ENCODE data around the gene CD300LF. TPM values are rescaled to one million over a fixed set of nuclear protein-coding genes. Genes with fewer than 3 reads are reported as not detected.

The CD300LF gene
- polyA plus RNA-seq, 1 donor (not counting 4 experiments of a cell fraction or from before 2014, with no cell fraction given): not detected

- FAIRE-seq: no peak
- H3K4me1 ChIP-seq (ENCODE audit: control insufficient read depth, extremely low read depth, insufficient read depth, low read length): no peaks in the 10 kb centered on the region
- no peak for TF ChIP-seq EZH2 (IDR thresholded peaks at IDR 0.05; ENCODE audit: low read length)
- TF ChIP-seq, protein P1, sequence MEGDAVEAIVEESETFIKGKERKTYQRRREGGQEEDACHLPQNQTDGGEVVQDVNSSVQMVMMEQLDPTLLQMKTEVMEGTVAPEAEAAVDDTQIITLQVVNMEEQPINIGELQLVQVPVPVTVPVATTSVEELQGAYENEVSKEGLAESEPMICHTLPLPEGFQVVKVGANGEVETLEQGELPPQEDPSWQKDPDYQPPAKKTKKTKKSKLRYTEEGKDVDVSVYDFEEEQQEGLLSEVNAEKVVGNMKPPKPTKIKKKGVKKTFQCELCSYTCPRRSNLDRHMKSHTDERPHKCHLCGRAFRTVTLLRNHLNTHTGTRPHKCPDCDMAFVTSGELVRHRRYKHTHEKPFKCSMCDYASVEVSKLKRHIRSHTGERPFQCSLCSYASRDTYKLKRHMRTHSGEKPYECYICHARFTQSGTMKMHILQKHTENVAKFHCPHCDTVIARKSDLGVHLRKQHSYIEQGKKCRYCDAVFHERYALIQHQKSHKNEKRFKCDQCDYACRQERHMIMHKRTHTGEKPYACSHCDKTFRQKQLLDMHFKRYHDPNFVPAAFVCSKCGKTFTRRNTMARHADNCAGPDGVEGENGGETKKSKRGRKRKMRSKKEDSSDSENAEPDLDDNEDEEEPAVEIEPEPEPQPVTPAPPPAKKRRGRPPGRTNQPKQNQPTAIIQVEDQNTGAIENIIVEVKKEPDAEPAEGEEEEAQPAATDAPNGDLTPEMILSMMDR (optimal IDR thresholded peaks at IDR 0.05 in 1 of 3, IDR thresholded peaks at IDR 0.05 in 1 of 3, conservative IDR thresholded peaks at IDR 0.05 in 1 of 3; ENCODE audit: extremely low read depth in 1 of 3, insufficient read depth in 2 of 3, low read length in 3 of 3): no peak
- no peak overlapping the region for H3K4me2 ChIP-seq (ENCODE audit: control insufficient read depth, extremely low read depth, insufficient read depth, low read depth, low read length)
- H3K9me3 ChIP-seq (ENCODE audit: control insufficient read depth, low read depth, low read length): no peaks in the 10 kb centered on the region
- no peaks in the 10 kb centered on the region for H4K20me1 ChIP-seq (ENCODE audit: control insufficient read depth, extremely low read depth, insufficient read depth, low read length)
- no peaks in the 10 kb centered on the region for H3K9me1 ChIP-seq (ENCODE audit: control insufficient read depth, extremely low read depth, insufficient read depth, low read length)
- dilution Hi-C loops (cut with MboI; ENCODE audit: extremely low pct_ligation_motif_present, low sequenced_read_pairs): no loop called here
- H3K27me3 ChIP-seq (ENCODE audit: control insufficient read depth, extremely low read depth, insufficient read depth, low read length): no peaks in the 10 kb centered on the region
- no peaks in the 10 kb centered on the region for H3K79me2 ChIP-seq (ENCODE audit: control insufficient read depth, insufficient read depth, low read length)
- DNase-seq (ENCODE audit: low read depth, low spot score): no peak
- H2AFZ ChIP-seq (ENCODE audit: control insufficient read depth, low read length): no peak overlapping the region
- H3K4me3 ChIP-seq (ENCODE audit: control insufficient read depth in 2 of 3, extremely low read depth in 1 of 3, insufficient read depth in 2 of 3, low read depth in 1 of 3, low read length in 3 of 3): no peak overlapping the region
- H3K9ac ChIP-seq (ENCODE audit: control insufficient read depth, extremely low read depth, insufficient read depth, low read length): no peak overlapping the region
- no peak overlapping the region for H3K27ac ChIP-seq (ENCODE audit: control insufficient read depth, insufficient read depth, low read length)
- no peaks in the 10 kb centered on the region for H3K36me3 ChIP-seq (ENCODE audit: control insufficient read depth in 2 of 2, extremely low read depth in 1 of 2, insufficient read depth in 2 of 2, low read length in 2 of 2)
Observed at GRCh38 chr17:74699236-74699635, 13.5 kb downstream of the CD300LF start.

DNA sequence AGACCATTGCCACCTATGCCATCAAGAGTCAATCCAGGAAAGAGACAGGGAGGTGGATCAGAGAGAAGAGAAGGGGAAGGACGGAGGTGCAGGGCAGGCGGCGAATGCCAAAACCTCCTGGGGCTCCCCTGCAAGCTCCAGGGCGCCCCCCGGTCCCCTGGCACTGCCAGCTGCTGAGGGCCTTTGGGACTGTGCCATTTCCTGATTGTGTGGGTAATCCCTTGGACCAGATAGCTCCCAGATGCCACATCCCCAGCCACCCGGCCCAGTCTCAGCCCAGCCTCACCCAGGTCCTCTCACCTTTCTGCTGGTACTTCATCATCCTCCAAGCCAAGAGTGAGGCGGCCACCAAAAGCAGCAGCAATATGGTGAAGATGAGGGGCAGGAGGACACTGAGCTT, 14.7 kb downstream of the CD300LF start:
- Histone ChIP-seq H3K9me1 (ENCODE audit: control insufficient read depth, extremely low read depth, insufficient read depth, low read length) (no peaks in the 10 kb centered on the region), H3K9ac (ENCODE audit: control insufficient read depth, extremely low read depth, insufficient read depth, low read length) (no peak overlapping the region), H3K4me3 (ENCODE audit: control insufficient read depth in 2 of 3, extremely low read depth in 1 of 3, insufficient read depth in 2 of 3, low read depth in 1 of 3, low read length in 3 of 3) (no peak overlapping the region), H3K4me1 (ENCODE audit: control insufficient read depth, extremely low read depth, insufficient read depth, low read length) (no peaks in the 10 kb centered on the region), H3K36me3 (ENCODE audit: control insufficient read depth in 2 of 2, extremely low read depth in 1 of 2, insufficient read depth in 2 of 2, low read length in 2 of 2) (no peaks in the 10 kb centered on the region), H3K27ac (ENCODE audit: control insufficient read depth, insufficient read depth, low read length) (no peak overlapping the region), H3K27me3 (ENCODE audit: control insufficient read depth, extremely low read depth, insufficient read depth, low read length) (peaks cover 6% of the 10 kb centered on the region), H4K20me1 (ENCODE audit: control insufficient read depth, extremely low read depth, insufficient read depth, low read length) (no peaks in the 10 kb centered on the region), H3K79me2 (ENCODE audit: control insufficient read depth, insufficient read depth, low read length) (no peaks in the 10 kb centered on the region), H3K4me2 (ENCODE audit: control insufficient read depth, extremely low read depth, insufficient read depth, low read depth, low read length) (no peak overlapping the region), H3K9me3 (ENCODE audit: control insufficient read depth, low read depth, low read length) (no peaks in the 10 kb centered on the region), H2AFZ (ENCODE audit: control insufficient read depth, low read length) (no peak overlapping the region)
- dilution Hi-C loops (cut with MboI; ENCODE audit: extremely low pct_ligation_motif_present, low sequenced_read_pairs): no loop called here
- TF ChIP-seq, protein P1 (optimal IDR thresholded peaks at IDR 0.05 in 1 of 3, IDR thresholded peaks at IDR 0.05 in 1 of 3, conservative IDR thresholded peaks at IDR 0.05 in 1 of 3; ENCODE audit: extremely low read depth in 1 of 3, insufficient read depth in 2 of 3, low read length in 3 of 3): no peak
- TF ChIP-seq EZH2 (IDR thresholded peaks at IDR 0.05; ENCODE audit: low read length): no peak
- FAIRE-seq: no peak
- no peak for DNase-seq (ENCODE audit: low read depth, low spot score)

All from keratinocyte (primary cell).